GM19455 (cell line): ENCODE data around the gene NUB1.

Source experiments
- ATAC-seq: cut with Tn5 transposase; IDR thresholded peaks from one replicate; pipeline ENCODE4 v1.9.1; 2021; ENCODE audit not compliant: unreplicated experiment

The NUB1 gene

DNA sequence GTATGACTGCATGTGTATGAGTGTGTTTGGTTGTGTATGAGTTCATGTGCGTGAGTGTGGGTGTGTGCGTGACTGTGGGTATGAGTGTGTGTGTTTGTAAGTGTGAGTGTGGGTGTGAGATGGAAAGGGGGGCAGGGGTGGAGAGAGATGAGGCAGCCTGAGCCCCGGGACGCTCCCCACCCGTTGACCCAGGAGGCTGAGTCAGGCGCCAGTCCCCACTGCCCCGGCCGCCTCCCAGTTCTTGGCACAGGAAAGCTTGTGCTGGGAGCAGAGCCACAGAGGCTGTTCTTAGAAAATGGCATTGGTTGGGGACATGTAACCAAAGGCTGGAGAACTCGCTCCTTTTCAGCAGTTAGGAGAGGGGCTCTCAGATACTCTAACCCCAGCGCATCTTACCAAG is 27.8 kb upstream of the NUB1 start:
- no peak for ATAC-seq

DNA sequence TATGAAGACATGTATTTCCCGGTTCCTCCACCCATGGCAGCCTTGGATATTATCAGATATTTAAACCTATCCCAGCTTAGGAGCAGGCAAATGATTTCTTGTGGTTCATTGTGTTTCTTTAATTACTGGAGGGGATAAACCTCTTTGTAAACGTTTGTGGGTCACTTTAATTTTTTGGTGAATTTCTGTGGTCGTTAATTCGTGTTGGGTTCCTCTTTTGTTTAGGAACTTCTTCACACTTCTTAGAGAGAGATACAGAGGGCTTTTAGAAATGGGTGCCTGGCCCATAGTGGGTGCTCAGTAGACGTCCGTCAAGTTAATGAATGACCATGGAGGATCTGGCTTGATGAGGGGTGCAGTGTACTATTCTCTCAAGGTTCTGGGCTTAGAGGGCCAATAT is 27.2 kb upstream of the NUB1 start:
- no peak for ATAC-seq

DNA sequence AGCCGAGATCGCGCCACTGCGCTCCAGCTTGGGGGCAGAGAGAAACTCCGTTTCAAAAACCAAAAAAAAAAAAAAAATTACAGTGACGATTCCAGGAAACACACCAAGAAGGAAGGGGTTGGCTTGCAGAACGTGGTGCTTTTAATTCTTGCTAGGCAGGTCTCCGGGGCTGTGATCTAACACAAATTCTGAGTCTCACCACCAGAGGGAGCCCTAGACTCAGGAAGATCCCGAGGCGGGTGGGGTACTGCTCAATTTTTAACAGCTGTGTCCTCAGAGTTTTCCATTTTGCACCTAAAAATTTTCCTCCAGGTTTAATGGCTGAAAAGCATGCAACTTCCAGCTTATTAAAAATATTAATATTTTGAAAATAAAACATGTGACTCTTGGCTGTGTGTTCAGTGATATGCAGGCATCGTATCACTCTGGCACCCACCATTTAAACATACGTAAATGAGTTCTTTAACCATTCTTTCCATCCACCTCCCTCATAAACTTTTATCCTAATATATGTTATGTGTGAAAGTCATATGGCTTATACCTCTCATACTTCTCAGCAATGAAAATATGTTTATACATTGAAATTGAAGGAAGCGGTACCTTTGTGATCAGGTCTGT is 26.5 kb upstream of the NUB1 start:
- peak; percentile 73 for ATAC-seq

DNA sequence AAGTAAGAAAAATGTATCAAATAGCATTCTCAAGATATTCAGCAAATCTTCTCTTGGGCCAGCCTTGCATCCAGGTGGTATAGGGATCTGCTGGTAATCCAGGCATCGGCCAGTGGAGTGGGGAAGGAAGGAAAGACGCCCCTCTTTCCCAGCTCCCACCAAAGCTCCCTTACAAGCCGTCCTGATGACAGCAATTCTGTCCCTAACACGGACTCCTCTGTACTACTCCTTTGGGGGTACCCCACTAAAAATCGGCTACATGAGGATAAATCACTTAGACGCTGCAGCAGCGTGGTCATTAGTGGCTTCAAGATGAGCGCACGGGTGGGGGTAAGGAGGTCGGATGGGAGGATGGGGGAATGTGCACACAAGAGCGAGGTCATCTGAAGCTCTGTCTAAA is 24.7 kb upstream of the NUB1 start:
- ATAC-seq = no peak

DNA sequence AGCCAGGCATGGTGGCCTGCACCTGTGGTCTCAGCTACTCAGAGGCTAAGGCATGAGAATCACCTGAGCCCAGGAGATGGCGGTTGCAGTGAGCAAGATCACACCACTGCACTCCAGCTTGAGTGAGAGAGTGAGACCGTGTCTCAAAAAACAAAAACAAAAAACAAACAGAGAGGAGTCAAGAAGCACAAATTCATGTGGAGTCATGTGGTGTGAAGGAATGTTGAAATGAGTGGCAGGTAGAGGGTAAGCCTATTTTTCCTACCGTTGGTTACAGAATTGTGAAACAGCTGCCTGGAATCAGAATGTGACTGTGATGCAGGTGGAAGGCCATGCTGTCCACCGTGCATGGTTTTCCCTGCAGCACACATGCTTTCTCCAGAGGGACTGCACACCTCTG is 23.7 kb upstream of the NUB1 start:
- ATAC-seq = no peak

DNA sequence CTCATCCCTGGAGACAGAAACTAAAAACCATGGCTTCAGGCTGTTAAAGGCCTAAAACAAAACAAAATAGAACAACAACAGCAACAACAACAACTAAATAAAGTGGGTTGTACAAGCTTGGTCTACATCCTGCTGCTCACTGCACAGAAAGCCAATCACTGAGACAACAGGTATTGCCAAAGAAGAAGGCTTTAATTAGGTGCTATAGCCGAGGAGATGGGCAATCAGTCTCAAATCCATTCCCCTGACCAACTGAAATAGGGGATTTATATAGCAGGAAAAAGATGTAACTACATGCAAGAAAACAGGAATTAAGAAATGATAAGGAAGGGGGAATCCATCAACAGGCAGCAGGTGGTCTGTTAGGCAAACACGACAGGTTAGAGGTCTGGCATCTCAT is 22.4 kb upstream of the NUB1 start:
- no peak for ATAC-seq

DNA sequence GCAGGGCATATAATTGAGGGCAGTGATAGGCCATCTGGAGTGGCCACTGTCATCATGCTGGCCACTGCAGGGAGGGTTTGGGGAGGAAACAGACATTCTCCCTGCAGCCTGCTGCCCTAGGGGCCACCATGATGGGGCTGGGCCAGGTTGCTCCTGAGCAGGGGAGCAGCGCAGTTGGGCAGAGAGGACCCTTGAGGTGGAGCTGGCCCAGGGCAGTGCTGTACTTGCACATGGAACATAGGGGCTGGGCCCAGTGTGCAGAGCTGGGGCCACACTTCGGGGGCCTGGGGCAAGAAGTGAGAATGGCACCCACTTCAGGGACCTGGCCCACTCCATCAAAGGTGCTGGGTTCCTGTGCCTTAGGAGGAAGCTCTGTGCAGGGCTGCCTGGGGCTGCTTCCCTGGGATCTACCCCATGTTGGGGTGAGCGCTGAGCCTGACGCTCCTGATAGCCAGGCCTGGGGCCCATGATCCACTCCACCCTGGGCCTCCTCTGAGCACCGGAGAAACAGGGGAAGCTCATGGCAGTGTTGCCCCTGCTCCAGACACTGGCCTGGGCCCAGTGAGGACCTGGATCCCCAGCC is 21.3 kb upstream of the NUB1 start:
- ATAC-seq = no peak

DNA sequence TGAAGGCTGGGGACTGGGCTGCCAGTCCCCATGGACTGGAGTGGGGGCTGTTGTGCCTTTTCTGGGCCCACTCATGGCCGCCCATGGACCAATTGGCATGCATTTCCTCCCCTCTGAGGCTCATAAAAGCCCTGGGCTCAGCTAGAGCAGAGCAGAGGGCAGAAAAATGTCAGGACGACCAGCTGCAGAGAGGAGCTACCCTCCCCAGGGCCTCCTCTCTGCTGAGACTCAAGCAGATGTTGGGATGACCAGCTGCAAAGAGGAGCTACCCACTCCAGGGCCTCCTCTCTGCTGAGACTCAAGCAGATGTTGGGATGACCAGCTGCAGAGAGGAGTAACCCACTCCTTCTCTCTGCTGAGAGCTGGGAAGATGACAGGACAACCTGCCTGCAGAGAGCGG is 20.3 kb upstream of the NUB1 start:
- ATAC-seq = no peak

DNA sequence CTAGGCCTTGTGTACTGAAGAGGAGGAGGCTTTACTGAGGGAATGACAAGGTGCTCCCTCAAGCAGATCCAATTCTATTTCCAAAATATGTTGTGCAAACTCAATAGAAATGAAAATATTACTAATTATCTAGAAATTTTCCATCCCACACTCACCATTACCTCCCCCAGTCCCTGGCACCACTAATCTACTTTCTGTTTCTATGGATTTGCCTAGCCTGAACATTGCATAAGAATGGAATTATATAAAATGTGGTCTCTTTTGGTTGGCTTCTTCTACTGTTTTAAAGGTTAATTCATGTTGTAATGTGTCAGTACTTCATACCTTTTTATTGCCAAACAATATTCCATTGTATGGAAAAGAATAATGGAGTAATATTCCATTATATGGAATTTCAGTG is 18.7 kb upstream of the NUB1 start:
- ATAC-seq = no peak

DNA sequence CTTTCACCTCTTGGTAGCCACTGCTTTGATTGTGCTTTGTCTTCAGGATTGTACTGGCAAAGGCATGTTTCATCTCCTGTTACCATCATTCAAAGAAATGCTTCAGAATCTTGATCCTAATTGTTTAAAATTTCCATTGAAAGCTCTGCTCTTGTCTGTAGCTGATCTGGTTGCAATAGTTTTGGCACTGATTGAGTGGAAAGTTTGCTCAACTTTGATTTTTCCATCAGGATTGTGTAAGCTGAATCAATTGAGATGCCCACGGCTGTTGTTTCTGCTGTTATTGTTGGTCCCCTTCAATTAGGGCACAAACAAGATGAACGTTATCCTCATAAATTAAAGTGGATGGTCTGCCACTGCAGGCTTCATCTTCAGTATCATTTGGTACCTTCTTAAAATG is 14.6 kb upstream of the NUB1 start:
- no peak for ATAC-seq

DNA sequence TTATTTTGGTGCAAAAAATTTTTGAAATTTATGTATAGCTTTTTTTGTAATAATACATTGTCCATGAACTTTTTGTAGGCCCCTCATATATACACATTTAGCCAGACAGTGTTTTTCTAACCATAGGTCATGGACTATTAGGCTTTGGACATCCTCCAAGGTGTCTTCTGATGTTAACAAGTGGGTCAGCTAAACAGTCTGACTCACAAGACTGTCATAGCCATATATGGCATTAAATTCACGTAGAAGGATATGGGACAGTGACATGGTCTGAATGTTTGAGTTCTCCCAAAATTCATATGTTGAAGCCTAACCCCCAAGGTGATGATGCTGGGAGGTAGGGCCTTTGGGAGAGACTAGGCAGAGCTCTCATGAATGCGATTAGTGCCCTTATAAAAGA is 14.0 kb upstream of the NUB1 start:
- no peak for ATAC-seq

DNA sequence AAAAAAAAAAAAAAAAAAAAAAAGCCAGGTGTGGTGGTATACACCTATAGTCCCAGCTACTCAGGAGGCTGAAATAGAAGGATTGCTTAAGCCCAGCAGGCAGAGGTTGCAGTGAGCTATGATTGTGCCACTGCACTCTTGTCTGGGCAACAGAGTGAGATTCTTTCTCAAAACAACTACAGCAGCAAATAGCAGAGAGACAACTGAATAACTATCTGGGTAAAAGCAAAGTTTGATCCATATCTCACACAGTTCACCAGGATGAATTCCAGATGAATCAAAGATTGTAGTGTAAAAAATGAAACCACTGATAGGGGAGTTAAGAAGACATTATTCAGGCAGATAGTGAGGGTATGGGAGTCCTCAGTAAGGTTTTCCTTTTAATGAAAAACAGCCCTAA is 11.4 kb upstream of the NUB1 start:
- ATAC-seq = no peak

DNA sequence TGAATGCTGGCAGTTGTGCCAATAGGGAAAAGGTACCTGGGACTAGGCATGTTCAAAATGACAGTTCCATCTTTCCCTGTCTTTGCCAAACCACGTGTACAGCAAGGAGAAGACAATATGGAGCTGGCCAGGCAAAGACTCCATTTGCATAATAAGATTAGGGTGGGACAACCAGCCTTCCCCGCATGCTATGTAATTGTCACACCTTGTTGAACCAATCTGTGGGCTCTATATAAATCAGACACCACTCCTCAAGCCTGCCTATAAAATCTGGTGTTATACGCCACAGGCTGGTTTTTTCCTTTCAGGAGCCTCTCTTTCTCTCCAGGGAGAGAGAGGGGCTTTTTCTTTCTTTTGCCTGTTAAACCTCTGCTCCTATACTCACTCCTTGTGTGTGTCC is 11.0 kb upstream of the NUB1 start:
- ATAC-seq = no peak

DNA sequence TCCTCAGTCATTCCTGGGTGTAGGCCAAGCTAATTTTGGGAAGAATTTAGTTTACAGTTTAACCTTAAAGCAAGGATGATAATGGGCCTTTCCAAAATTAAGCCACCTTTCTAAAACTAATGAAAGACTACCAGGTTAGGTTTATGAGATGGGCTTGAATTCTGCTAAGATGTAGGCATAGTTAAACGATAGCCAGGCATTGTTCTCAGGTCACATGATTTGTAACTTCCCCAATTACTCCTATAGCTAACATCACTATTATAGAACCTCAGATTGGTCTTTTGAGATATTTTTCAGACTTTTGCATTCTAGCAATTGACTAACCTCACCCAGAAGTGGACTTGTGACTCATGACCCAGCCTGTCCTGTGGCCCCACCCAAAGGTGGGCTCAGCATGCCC is 7.0 kb upstream of the NUB1 start:
- no peak for ATAC-seq

DNA sequence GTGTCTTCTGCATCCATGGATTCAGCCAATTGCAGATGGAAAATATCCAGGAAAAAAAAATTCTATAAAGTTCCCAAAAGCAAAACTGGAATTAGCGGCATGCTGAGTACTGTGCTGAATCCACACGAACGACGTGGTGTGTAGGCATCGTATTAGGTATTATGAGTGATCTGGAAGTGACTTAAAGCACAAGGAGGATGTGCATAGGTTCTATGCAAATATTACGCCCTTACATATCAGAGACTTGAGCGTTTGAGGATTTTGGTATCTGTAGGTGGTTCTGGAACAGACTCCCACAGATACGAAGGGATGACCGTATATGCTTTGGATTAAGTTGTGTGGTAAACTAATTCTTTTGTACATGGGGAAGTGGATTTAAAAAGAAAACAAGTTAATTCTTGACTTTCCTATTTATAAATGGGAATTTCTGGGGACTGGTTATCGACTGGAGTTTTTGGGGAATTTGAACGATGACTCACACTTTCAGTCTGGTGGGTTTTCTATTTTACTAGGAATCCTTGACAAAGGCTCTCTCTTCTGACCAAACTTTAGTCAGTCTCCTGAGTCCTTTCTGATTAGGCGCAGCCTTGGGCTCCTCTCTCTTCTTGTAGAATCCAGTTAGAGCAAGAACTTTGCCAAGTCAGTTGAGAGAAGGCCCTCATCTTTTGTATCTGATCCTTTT is 5.4 kb upstream of the NUB1 start:
- ATAC-seq = no peak

DNA sequence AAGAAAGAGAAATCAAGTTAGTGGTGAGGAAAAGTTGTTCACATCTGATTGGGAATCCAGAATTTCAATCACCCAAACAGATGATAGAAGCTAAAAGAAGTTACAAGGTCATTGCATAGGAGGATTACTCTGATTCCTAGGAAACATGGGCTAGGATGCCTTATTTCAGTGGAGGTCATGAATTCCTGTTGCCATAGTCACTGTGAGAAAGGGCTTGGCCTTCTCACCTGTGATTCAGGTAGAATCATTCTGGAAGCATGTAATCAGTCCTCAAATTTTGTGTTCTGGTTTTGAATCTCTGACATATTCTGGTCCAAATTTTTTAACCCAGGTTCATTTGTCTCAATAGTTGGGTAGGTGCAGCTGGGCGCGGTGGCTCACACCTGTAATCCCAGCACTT is 4.3 kb upstream of the NUB1 start:
- no peak for ATAC-seq

DNA sequence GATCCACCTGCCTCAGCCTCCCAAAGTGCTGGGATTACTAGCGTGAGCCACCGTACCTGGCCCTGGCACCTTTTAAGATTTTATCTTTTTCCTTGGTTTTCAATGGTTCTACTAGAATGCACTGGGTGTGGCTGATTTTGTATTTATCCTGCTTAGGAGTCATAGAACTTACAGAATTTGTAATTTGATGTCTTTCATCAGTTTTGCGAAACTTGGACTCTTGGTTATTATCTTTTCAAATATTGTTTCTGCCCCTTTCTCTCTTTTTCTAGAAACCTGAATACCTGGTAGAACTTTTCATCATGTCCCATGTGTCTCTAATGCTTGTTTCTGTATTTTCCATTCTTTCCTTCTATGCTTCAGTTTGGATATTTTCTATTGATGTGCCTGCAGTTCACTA is 2.8 kb upstream of the NUB1 start:
- no peak for ATAC-seq

DNA sequence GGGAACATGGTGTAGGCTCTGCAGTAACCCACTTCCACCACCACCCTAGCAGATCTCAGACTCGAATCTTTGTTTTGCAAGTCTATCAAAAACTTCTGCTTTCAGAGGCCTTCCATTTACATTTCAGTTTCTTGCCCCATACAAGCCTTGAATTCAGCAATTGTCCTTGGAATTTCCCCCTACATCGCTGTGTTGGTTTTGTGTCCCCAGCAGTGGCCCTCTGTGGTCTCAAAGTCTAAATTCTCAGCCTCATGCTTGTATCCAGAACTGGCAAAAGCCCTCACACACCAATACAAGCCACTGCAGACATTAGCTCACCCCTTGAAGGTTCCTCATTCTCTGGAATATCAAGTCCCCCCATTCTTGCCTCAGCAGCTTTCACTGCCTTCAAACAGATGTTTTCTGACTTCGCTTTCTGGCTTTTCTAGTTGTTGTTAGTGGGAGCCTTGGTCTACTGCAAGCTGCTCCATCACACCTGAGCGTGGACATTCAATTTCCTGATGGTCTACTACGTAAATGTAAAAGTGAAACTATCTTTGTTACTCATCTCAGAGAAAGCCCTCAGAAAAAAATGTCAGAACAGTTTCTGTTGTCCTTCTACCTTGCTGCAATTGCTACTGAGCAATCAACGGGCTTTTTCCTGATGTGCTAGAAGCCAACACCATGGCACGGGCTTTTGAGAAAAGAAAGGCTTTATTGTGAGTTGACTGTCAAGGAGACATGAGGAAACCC is 1.8 kb upstream of the NUB1 start:
- peak; percentile 50 for ATAC-seq

DNA sequence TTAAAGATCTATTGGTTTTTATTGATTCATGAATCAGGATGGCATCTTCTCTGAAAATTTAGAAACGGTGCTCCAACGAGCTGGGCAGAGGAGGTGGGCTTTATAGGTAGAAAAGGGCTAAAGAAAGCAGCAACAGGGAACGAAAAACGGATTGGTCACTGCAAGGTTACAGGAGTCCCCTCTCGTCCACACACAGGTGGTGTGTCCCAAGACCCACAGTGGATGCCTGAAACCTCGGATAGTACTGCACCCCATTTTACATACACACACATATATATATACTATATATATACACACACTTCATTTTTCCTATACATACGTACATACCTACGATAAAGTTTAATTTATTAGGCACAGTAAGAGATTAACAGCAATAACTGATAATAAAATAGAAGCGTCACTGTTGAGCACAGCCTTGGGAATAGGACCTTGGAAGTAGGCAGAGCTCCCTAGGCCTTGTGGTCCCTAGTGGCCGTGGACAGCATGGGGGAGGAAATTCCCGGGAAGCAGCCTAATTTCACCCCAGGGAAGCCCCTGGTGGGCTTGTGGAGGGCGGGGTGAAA is 737 bp upstream of the NUB1 start:
- no peak for ATAC-seq

DNA sequence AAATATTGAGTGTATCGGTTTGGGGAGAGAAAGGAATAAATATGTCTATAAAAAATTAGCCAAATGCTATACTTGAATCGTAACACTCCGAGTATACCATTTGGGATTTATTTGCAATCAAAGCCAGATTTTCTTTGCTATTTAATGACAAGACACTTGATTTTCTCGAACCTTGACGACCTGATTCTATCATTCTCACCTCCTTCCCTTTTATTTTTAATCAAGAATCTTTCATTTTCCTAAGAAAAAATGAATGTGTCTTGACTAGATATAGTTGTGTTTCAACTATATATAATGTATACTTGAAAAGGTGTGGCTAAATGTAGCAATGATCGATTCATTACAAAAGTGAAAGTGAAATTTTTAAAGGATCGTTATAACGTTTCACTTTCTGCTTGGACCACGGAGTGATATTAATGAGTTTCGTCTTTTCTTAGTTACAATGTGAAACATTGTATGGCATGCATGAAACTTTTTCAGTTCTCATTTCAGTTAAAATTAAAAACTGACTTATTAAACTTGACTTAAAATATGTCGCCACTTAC is 562 bp downstream of the NUB1 start:
- peak; percentile 52 for ATAC-seq

DNA sequence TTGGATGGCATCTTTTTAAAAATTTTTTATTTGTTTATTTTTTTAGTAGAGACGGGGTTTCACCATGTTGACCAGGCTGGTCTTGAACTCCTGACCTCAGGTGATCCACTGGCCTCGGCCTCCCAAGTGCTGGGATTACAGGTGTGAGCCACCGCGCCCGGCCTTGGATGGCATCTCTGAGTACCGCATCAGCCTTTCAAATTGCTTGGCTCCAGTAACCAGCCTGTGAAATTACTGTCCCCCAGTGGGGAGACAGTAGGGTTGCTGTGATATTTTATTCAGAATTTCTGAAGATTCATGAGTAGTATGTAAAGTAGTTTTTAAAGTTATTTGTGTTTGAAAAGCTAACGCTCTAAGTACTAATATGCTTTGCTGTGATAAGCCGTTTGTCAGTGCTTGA is 1.2 kb downstream of the NUB1 start:
- ATAC-seq = no peak

DNA sequence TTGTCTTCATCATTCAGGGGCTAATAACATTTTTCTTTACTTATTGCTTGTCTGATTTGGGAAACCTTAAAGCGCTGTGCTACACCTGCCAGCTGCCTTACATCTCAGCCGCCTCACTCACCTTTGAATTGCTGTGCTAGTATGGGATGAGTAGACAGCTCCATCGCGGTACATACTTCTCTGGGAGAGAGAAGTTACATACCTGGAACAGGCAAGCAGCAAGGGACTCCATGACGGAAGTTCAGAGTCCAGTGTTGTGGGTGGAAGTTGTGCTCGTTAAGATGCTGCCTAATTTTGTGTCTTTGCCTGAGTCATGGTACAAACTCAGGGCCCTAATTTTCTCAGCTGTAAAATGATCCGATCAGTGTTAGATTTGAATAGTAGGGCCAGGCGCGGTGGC is 1.9 kb downstream of the NUB1 start:
- ATAC-seq = no peak
